Neural progenitor cell (in vitro differentiated cells): ENCODE results near the gene ACOXL. TPM values are rescaled to one million over a fixed set of nuclear protein-coding genes. Genes with fewer than 3 reads are reported as not detected.

Source experiments
- DNase-seq: peaks from one replicate; pipeline ENCODE4 v3.0.0-alpha.2; 2016; ENCODE audit warnings: low spot score
- H2AFZ ChIP-seq: fragments of 200-600 bp; sonication (generic); replicated peaks from 2 replicates; pipeline ENCODE4 v1.6.1; 2016; ENCODE audit warnings: antibody characterized with exemption
- H3F3A ChIP-seq: fragments of 200-600 bp; sonication (generic); 2 replicates; pipeline ENCODE4 v1.6.1; 2016; ENCODE audit warnings: antibody characterized with exemption, low read depth
- H3K27ac ChIP-seq: fragments of 200-600 bp; sonication (generic); 2 replicates; pipeline ENCODE4 v1.5.1; 2016; ENCODE audit warnings: mild to moderate bottlenecking
- H3K27me3 ChIP-seq: fragments of 200-600 bp; sonication (generic); 2 replicates; pipeline ENCODE4 v1.6.1; 2016; ENCODE audit warnings: mild to moderate bottlenecking, moderate library complexity
- H3K36me3 ChIP-seq: fragments of 200-600 bp; sonication (generic); 2 replicates; pipeline ENCODE4 v1.5.1; 2016
- H3K4me1 ChIP-seq: fragments of 200-600 bp; sonication (generic); 2 replicates; pipeline ENCODE4 v1.6.1; 2016; ENCODE audit warnings: mixed run types
- H3K4me2 ChIP-seq: fragments of 200-600 bp; sonication (generic); 2 replicates; pipeline ENCODE4 v1.6.1; 2016
- H3K4me3 ChIP-seq: fragments of 200-600 bp; sonication (generic); 2 replicates; pipeline ENCODE4 v1.5.1; 2016
- H3K79me2 ChIP-seq: fragments of 200-600 bp; sonication (generic); 2 replicates; pipeline ENCODE4 v1.6.1; 2016; ENCODE audit warnings: low read depth
- H3K9ac ChIP-seq: fragments of 200-600 bp; sonication (generic); 2 replicates; pipeline ENCODE4 v1.6.1; 2016
- H3K9me3 ChIP-seq: fragments of 200-600 bp; sonication (generic); 2 replicates; pipeline ENCODE4 v1.5.1; 2016; ENCODE audit warnings: low read depth
- H4K20me1 ChIP-seq: fragments of 200-600 bp; sonication (generic); 2 replicates; pipeline ENCODE4 v1.6.1; 2016; ENCODE audit warnings: low read depth
- H3K27ac Mint-ChIP-seq: 3 replicates; pipeline ENCODE4 v1.8.0; 2021; ENCODE audit warnings: mixed read lengths
- H3K27me3 Mint-ChIP-seq: 2 replicates; pipeline ENCODE4 v1.8.0; 2022; ENCODE audit warnings: low read depth, mild to moderate bottlenecking, inconsistent platforms, moderate library complexity, mixed read lengths; ENCODE audit not compliant: insufficient read depth
- H3K36me3 Mint-ChIP-seq: 3 replicates; pipeline ENCODE4 v1.8.0; 2021; ENCODE audit warnings: mixed read lengths
- H3K4me1 Mint-ChIP-seq: 3 replicates; pipeline ENCODE4 v1.8.0; 2021; ENCODE audit warnings: mixed read lengths
- H3K4me3 Mint-ChIP-seq: 3 replicates; pipeline ENCODE4 v1.8.0; 2021; ENCODE audit warnings: mild to moderate bottlenecking, moderate library complexity, mixed read lengths
- H3K9me3 Mint-ChIP-seq: 3 replicates; pipeline ENCODE4 v1.8.0; 2020; ENCODE audit warnings: mixed read lengths
- EZH2 ChIP-seq: fragments of 200-600 bp; sonication (generic); IDR thresholded peaks from 2 replicates; pipeline ENCODE4 v1.6.1; 2017; ENCODE audit warnings: antibody characterized with exemption, mild to moderate bottlenecking, moderate library complexity
- EZH2phosphoT487 ChIP-seq: fragments of 200-600 bp; sonication (generic); IDR thresholded peaks from 2 replicates; pipeline ENCODE4 v1.6.1; 2017; ENCODE audit warnings: antibody characterized with exemption
- total RNA-seq: library from RNA; depleted of rRNA; stranded (reverse); fragments of >200 nt; gene quantifications from 2 replicates; pipeline ENCODE4 v1.2.3, GENCODE V29; 2015; ENCODE audit warnings: low replicate concordance
- TF ChIP-seq, protein P1 (sequence below): fragments of 200-600 bp; sonication (generic); IDR thresholded peaks from 2 replicates; pipeline ENCODE4 v1.5.1; 2017; ENCODE audit warnings: antibody characterized with exemption, mild to moderate bottlenecking

Gene ACOXL
- total RNA-seq, 1 donor from 2014 or later: 2.9 TPM

DNA sequence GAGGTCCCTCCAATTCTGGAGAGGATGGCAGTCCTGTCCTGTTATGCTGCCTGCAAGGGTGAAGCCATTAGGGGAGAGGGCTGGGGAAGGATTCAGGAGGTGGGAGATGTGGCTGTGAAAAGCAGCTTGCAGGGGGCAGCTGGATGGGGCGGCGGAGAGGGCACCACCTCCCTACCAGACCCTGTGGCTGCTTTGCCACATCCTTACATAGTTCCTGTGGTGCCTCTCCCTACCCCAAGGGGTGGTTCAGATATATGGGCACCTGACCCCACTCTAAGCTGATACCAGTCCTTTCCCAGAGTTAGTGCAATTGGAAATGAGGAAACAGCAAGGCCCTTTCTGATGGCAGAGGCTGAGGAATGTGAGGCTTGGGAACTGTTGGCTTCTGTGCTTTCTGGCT, 6.1 kb upstream of the ACOXL start:
- Histone ChIP-seq H4K20me1 (no peaks in the 10 kb centered on the region), H3K79me2 (no peaks in the 10 kb centered on the region), H3F3A (peaks cover 20% of the 10 kb centered on the region), H3K4me1 (peaks cover 11% of the 10 kb centered on the region), H3K36me3 (no peaks in the 10 kb centered on the region), H3K9me3 (no peaks in the 10 kb centered on the region), H2AFZ (no peak overlapping the region), H3K4me3 (no peak overlapping the region), H3K27ac (no peak overlapping the region), H3K4me2 (no peak overlapping the region), H3K9ac (no peak overlapping the region), H3K27me3 (peaks cover 7% of the 10 kb centered on the region)
- TF ChIP-seq, protein P1, sequence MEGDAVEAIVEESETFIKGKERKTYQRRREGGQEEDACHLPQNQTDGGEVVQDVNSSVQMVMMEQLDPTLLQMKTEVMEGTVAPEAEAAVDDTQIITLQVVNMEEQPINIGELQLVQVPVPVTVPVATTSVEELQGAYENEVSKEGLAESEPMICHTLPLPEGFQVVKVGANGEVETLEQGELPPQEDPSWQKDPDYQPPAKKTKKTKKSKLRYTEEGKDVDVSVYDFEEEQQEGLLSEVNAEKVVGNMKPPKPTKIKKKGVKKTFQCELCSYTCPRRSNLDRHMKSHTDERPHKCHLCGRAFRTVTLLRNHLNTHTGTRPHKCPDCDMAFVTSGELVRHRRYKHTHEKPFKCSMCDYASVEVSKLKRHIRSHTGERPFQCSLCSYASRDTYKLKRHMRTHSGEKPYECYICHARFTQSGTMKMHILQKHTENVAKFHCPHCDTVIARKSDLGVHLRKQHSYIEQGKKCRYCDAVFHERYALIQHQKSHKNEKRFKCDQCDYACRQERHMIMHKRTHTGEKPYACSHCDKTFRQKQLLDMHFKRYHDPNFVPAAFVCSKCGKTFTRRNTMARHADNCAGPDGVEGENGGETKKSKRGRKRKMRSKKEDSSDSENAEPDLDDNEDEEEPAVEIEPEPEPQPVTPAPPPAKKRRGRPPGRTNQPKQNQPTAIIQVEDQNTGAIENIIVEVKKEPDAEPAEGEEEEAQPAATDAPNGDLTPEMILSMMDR: no peak
- no peak for TF ChIP-seq EZH2phosphoT487
- no peak for TF ChIP-seq EZH2
- no peak for DNase-seq
- H3K4me1 Mint-ChIP-seq: peaks cover 3% of the 10 kb centered on the region
- no peaks in the 10 kb centered on the region for H3K36me3 Mint-ChIP-seq
- H3K27me3 Mint-ChIP-seq: peaks cover 8% of the 10 kb centered on the region
- H3K27ac Mint-ChIP-seq: no peak overlapping the region
- peaks cover 10% of the 10 kb centered on the region for H3K9me3 Mint-ChIP-seq
- no peak overlapping the region for H3K4me3 Mint-ChIP-seq

DNA sequence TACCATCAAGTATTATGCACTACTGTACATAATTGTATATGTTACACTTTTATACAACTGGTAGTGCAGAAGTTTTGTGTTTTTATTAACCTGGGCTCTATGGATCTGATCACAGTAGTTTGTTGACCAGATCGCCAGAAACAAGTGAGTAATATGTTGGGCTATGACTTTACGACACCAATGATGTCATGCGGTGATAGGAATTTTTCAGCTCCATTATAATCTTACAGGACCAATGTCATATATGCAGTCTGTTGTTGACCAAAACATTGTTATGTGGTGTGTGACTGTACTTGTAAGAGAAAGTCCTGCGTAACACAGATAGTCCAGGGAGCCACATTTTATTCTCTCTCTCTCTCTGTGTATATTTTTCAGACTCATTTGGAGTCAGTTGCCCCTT, 4.5 kb upstream of the ACOXL start:
- DNase-seq: no peak
- Histone ChIP-seq H2AFZ (no peak overlapping the region), H3K79me2 (no peaks in the 10 kb centered on the region), H3F3A (peaks cover 29% of the 10 kb centered on the region), H3K4me1 (peaks cover 11% of the 10 kb centered on the region), H3K4me3 (no peak overlapping the region), H4K20me1 (no peaks in the 10 kb centered on the region), H3K9ac (no peak overlapping the region), H3K27me3 (peaks cover 24% of the 10 kb centered on the region), H3K9me3 (no peaks in the 10 kb centered on the region), H3K36me3 (no peaks in the 10 kb centered on the region), H3K27ac (no peak overlapping the region), H3K4me2 (no peak overlapping the region)
- H3K4me3 Mint-ChIP-seq: no peak overlapping the region
- peaks cover 21% of the 10 kb centered on the region for H3K27me3 Mint-ChIP-seq
- no peak overlapping the region for H3K27ac Mint-ChIP-seq
- no peaks in the 10 kb centered on the region for H3K36me3 Mint-ChIP-seq
- H3K9me3 Mint-ChIP-seq: peaks cover 17% of the 10 kb centered on the region
- H3K4me1 Mint-ChIP-seq: peaks cover 7% of the 10 kb centered on the region
- no peak for TF ChIP-seq EZH2phosphoT487
- no peak for TF ChIP-seq EZH2

DNA sequence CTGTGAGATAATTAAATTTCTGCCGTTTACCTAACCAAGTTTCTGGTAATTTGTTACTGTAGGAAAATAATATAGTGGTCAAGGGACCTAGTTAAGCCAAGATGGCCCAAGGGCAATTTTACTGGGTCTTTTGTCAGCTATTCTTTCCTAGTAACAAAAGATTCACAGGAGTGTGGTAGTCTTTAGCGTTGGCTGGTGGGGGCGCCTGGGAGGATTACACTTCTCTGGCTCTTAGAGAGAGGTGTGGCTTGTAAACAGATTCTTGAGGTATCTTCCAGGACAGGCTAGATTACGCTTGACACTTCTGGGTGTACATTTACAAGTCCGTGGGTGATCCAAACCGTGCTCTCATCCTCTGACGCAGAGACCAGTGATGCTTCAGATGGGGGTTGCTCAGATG, 3.3 kb upstream of the ACOXL start:
- no peaks in the 10 kb centered on the region for H4K20me1 ChIP-seq
- H3K36me3 ChIP-seq: no peaks in the 10 kb centered on the region
- peaks cover 8% of the 10 kb centered on the region for H3K79me2 ChIP-seq
- TF ChIP-seq, protein P1: no peak
- no peak for TF ChIP-seq EZH2
- TF ChIP-seq EZH2phosphoT487: no peak
- H3K27me3 ChIP-seq: peaks cover 35% of the 10 kb centered on the region
- Mint-ChIP-seq H3K4me3 (no peak overlapping the region), H3K9me3 (peaks cover 24% of the 10 kb centered on the region), H3K4me1 (peaks cover 12% of the 10 kb centered on the region), H3K36me3 (no peaks in the 10 kb centered on the region), H3K27ac (no peak overlapping the region), H3K27me3 (peaks cover 30% of the 10 kb centered on the region)
- H3K9ac ChIP-seq: no peak overlapping the region
- no peaks in the 10 kb centered on the region for H3K9me3 ChIP-seq
- peak; percentile 73 for DNase-seq
- H3F3A ChIP-seq: peaks cover 40% of the 10 kb centered on the region
- H3K4me3 ChIP-seq: no peak overlapping the region
- H2AFZ ChIP-seq: no peak overlapping the region
- H3K27ac ChIP-seq: no peak overlapping the region
- H3K4me2 ChIP-seq: peak overlapping the region; percentile 14
- peaks cover 18% of the 10 kb centered on the region for H3K4me1 ChIP-seq

DNA sequence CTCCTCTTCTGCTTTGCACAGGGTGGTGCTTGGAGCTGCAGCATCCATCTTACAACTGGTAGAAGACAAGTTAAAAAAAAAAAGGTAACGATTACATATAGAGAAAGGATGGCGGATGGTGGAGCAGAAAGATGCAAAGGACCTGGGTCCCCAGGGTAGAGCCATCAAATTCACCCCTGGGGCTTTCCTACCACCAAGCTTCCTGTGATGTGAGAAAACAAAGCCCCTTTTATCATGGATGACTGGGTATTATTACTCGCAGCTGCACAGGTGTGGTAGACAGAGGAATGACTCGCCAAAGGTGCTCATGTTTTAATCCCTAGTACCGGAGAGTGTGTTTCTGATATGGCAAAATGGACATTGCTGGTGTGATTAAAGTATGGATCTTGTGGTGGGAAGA, 1.3 kb upstream of the ACOXL start:
- H3K27me3 Mint-ChIP-seq: peaks cover 44% of the 10 kb centered on the region
- H3K36me3 Mint-ChIP-seq: no peaks in the 10 kb centered on the region
- Histone ChIP-seq H3K4me2 (no peak overlapping the region), H3F3A (peaks cover 48% of the 10 kb centered on the region), H3K36me3 (no peaks in the 10 kb centered on the region), H3K27ac (no peak overlapping the region), H3K27me3 (peaks cover 41% of the 10 kb centered on the region), H3K79me2 (peaks cover 26% of the 10 kb centered on the region), H3K4me1 (peaks cover 18% of the 10 kb centered on the region), H3K9me3 (no peaks in the 10 kb centered on the region), H3K4me3 (no peak overlapping the region), H2AFZ (no peak overlapping the region), H3K9ac (no peak overlapping the region), H4K20me1 (no peaks in the 10 kb centered on the region)
- no peak for DNase-seq
- peak overlapping the region; percentile 83 for H3K4me3 Mint-ChIP-seq
- H3K27ac Mint-ChIP-seq: no peak overlapping the region
- TF ChIP-seq, protein P1: no peak
- TF ChIP-seq EZH2phosphoT487 (no peak), EZH2 (no peak)
- peaks cover 12% of the 10 kb centered on the region for H3K4me1 Mint-ChIP-seq
- H3K9me3 Mint-ChIP-seq: peaks cover 24% of the 10 kb centered on the region
